MM.1S (cell line): Measurements from ENCODE around the gene PHLDB3.

ENCODE experiments used
- DNase-seq: peaks from one replicate; pipeline ENCODE4 v3.0.0-alpha.2; 2015
- H2AFZ ChIP-seq: fragments of 300-600 bp; sonication (generic); 2 replicates; pipeline ENCODE4 v1.6.0; 2016; ENCODE audit warnings: antibody characterized with exemption, low read length
- H3F3A ChIP-seq: fragments of 300-600 bp; sonication (generic); 2 replicates; pipeline ENCODE4 v1.6.1; 2016; ENCODE audit warnings: mild to moderate bottlenecking, antibody characterized with exemption, low read length, moderate library complexity, mixed read lengths; ENCODE audit not compliant: insufficient read depth
- H3K27ac ChIP-seq: fragments of 300-600 bp; sonication (generic); 2 replicates; pipeline ENCODE4 v1.5.1; 2016; ENCODE audit warnings: mild to moderate bottlenecking, low read length
- H3K27me3 ChIP-seq: fragments of 300-600 bp; sonication (generic); replicated peaks from 2 replicates; pipeline ENCODE4 v1.6.0; 2016; ENCODE audit warnings: low read length; ENCODE audit not compliant: insufficient read depth
- H3K36me3 ChIP-seq: fragments of 300-600 bp; sonication (generic); replicated peaks from 2 replicates; pipeline ENCODE4 v1.6.1; 2016; ENCODE audit warnings: mild to moderate bottlenecking, low read length, mixed read lengths; ENCODE audit not compliant: insufficient read depth
- H3K4me1 ChIP-seq: fragments of 300-600 bp; sonication (generic); 2 replicates; pipeline ENCODE4 v1.6.1; 2016; ENCODE audit warnings: low read length, mixed read lengths
- H3K4me2 ChIP-seq: fragments of 300-600 bp; sonication (generic); 2 replicates; pipeline ENCODE4 v1.6.0; 2016; ENCODE audit warnings: low read depth, low read length
- H3K4me3 ChIP-seq: fragments of 300-600 bp; sonication (generic); 2 replicates; pipeline ENCODE4 v1.5.1; 2016; ENCODE audit warnings: low read length, mixed read lengths
- H3K79me2 ChIP-seq: fragments of 300-600 bp; sonication (generic); 2 replicates; pipeline ENCODE4 v1.6.1; 2016; ENCODE audit warnings: mixed run types, low read length, mixed read lengths
- H3K9ac ChIP-seq: fragments of 300-600 bp; sonication (generic); 2 replicates; pipeline ENCODE4 v1.6.1; 2016; ENCODE audit warnings: low read length, mixed read lengths
- H3K9me2 ChIP-seq: fragments of 300-600 bp; sonication (generic); replicated peaks from 2 replicates; pipeline ENCODE4 v1.6.1; 2016; ENCODE audit warnings: mild to moderate bottlenecking, low read length, mixed read lengths; ENCODE audit not compliant: insufficient read depth
- H3K9me3 ChIP-seq: fragments of 300-600 bp; sonication (generic); replicated peaks from 2 replicates; pipeline ENCODE4 v1.6.1; 2016; ENCODE audit warnings: mild to moderate bottlenecking, low read length, mixed read lengths; ENCODE audit not compliant: insufficient read depth
- H4K20me1 ChIP-seq: fragments of 300-600 bp; sonication (generic); 2 replicates; pipeline ENCODE4 v1.6.1; 2016; ENCODE audit warnings: mild to moderate bottlenecking, low read length, moderate library complexity, mixed read lengths; ENCODE audit not compliant: insufficient read depth
- EZH2 ChIP-seq: fragments of 300-600 bp; sonication (generic); optimal IDR thresholded peaks from 2 replicates; pipeline ENCODE3; 2017; ENCODE audit warnings: low read depth, mild to moderate bottlenecking, antibody characterized with exemption, low read length, mixed read lengths
- EZH2phosphoT487 ChIP-seq: fragments of 300-600 bp; sonication (generic); IDR thresholded peaks from 2 replicates; pipeline ENCODE4 v1.6.1; 2018; ENCODE audit warnings: antibody characterized with exemption, low read length
- TF ChIP-seq, protein P1 (sequence below): fragments of 300-600 bp; sonication (generic); IDR thresholded peaks from 2 replicates; pipeline ENCODE4 v1.5.1; 2016; ENCODE audit warnings: antibody characterized with exemption, low read length, mixed read lengths

PHLDB3 gene

DNA sequence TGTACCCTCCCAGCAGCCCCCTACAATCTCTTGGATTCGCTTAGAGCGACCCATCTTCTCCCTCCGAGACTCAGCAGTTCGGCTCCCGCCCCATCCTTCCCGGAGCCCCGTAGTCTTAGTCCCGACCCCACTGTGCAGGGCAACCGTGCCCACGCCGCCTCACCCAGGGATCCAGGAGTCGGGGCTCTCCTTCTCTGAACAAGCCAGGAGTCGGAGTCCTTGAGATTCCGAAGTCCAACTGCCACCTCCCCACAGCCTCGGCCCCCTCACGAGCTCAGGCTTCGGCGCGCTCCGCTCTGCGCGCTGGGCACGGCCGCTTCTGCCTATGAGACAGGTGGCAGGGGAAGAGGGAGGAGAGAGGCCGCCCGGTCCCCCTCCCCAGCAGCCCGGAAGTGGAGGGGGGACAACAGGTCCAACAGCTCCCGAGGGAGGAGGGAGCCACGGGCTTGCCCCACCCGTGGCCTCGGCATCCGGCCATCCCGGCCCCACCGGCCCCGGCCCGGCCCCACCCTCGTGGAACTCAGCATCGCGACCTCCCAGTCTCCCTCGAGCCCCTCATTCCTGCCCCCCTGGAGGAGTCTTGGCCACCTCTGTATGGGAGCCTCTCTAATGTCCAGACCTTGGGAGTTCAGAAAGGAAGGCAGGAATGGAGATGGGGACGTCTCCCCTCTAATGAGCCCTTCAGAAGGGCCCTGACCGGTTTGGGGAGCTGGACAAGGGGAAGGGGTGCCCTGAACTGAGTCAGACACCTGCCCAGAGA, at the start of gene PHLDB3:
TSS of gene PHLDB3 (minus strand) at position 321 of the 760 bp plus-strand sequence. CDS start 628 bp downstream, outside the sequence.
- no peaks in the 10 kb centered on the region for H3K79me2 ChIP-seq
- H3K4me3 ChIP-seq = peak within 1 kb of the TSS; percentile 93
- H3K9ac ChIP-seq = peak within 1 kb of the TSS; percentile 62; the same call in 1 of the 2 replicates
- no peak for TF ChIP-seq EZH2
- TF ChIP-seq EZH2phosphoT487 = no peak
- TF ChIP-seq, protein P1, sequence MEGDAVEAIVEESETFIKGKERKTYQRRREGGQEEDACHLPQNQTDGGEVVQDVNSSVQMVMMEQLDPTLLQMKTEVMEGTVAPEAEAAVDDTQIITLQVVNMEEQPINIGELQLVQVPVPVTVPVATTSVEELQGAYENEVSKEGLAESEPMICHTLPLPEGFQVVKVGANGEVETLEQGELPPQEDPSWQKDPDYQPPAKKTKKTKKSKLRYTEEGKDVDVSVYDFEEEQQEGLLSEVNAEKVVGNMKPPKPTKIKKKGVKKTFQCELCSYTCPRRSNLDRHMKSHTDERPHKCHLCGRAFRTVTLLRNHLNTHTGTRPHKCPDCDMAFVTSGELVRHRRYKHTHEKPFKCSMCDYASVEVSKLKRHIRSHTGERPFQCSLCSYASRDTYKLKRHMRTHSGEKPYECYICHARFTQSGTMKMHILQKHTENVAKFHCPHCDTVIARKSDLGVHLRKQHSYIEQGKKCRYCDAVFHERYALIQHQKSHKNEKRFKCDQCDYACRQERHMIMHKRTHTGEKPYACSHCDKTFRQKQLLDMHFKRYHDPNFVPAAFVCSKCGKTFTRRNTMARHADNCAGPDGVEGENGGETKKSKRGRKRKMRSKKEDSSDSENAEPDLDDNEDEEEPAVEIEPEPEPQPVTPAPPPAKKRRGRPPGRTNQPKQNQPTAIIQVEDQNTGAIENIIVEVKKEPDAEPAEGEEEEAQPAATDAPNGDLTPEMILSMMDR = no peak
- peak within 1 kb of the TSS; percentile 34; the same call in 1 of the 2 replicates for H3K27ac ChIP-seq
- H4K20me1 ChIP-seq = no peaks in the 10 kb centered on the region
- peaks cover 4% of the 10 kb centered on the region; the same call in 1 of the 2 replicates for H3F3A ChIP-seq
- no peaks in the 10 kb centered on the region for H3K9me3 ChIP-seq
- H3K4me2 ChIP-seq = peak within 1 kb of the TSS; percentile 97
- peak; percentile 39 for DNase-seq
- no peaks in the 10 kb centered on the region for H3K27me3 ChIP-seq
- H3K36me3 ChIP-seq = no peaks in the 10 kb centered on the region
- peaks cover 8% of the 10 kb centered on the region for H3K4me1 ChIP-seq
- no peaks in the 10 kb centered on the region for H3K9me2 ChIP-seq
- peak within 1 kb of the TSS; percentile 99 for H2AFZ ChIP-seq

DNA sequence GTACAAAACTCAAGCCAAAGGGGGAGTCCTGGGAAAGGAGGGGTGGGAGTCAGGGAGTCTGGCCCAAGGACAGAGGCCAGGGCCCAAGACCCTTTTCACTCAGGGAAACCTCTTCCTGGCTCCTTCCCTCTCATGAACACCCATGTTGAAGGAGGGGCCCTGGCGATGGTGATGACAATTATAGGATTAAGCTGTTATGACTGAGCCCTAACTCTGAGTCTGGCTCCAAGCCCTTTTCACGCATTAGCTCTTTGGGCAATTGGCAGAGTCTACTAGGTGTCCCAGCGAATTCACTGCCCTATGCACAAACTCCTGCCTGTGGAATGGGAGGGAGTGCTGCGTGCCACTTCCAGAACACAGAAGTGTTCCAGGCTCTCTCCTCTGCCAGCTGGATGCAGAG, 49.1 kb upstream of the PHLDB3 start:
- TF ChIP-seq, protein P1 = no peak
- no peak for TF ChIP-seq EZH2phosphoT487
- TF ChIP-seq EZH2 = no peak
- Histone ChIP-seq H3K9me3 (no peaks in the 10 kb centered on the region), H3K4me2 (no peak overlapping the region), H3F3A (no peaks in the 10 kb centered on the region), H3K4me3 (no peak overlapping the region), H3K79me2 (no peaks in the 10 kb centered on the region), H3K27me3 (no peaks in the 10 kb centered on the region), H3K36me3 (no peaks in the 10 kb centered on the region), H4K20me1 (no peaks in the 10 kb centered on the region), H3K4me1 (no peaks in the 10 kb centered on the region), H3K9ac (no peak overlapping the region), H3K27ac (no peak overlapping the region), H2AFZ (no peak overlapping the region), H3K9me2 (no peaks in the 10 kb centered on the region)
- no peak for DNase-seq

GRCh38 chr19:43552616-43553015, 48.1 kb upstream of the PHLDB3 start:
- Histone ChIP-seq H3K4me3 (no peak overlapping the region), H3K9me2 (no peaks in the 10 kb centered on the region), H3F3A (no peaks in the 10 kb centered on the region), H3K4me1 (no peaks in the 10 kb centered on the region), H3K79me2 (no peaks in the 10 kb centered on the region), H3K36me3 (no peaks in the 10 kb centered on the region), H3K9me3 (no peaks in the 10 kb centered on the region), H3K4me2 (no peak overlapping the region), H3K9ac (no peak overlapping the region), H3K27ac (no peak overlapping the region), H2AFZ (no peak overlapping the region), H3K27me3 (no peaks in the 10 kb centered on the region), H4K20me1 (no peaks in the 10 kb centered on the region)
- TF ChIP-seq, protein P1 = no peak
- no peak for TF ChIP-seq EZH2phosphoT487
- TF ChIP-seq EZH2 = no peak
- DNase-seq = no peak
